Smooth muscle cell (in vitro differentiated cells): ENCODE results near the gene ST3GAL5. TPM values are rescaled to one million over a fixed set of nuclear protein-coding genes. Genes with fewer than 3 reads are reported as not detected.

Experiments used
- DNase-seq: peaks from one replicate; lab custom pipeline; 2025; ENCODE audit not compliant: unreplicated experiment; lab: John Stamatoyannopoulos, UW
- H2AFZ ChIP-seq: fragments of 200-600 bp; sonication (generic); 2 replicates; pipeline ENCODE4 v1.6.0; 2016; ENCODE audit warnings: antibody characterized with exemption, low read depth, mild to moderate bottlenecking
- H3F3A ChIP-seq: fragments of 200-600 bp; sonication (generic); 2 replicates; pipeline ENCODE4 v1.6.0; 2017; ENCODE audit warnings: antibody characterized with exemption, low read depth
- H3K27ac ChIP-seq: fragments of 200-600 bp; sonication (generic); 2 replicates; pipeline ENCODE4 v1.5.1; 2016; ENCODE audit warnings: low read depth, mild to moderate bottlenecking
- H3K27me3 ChIP-seq: fragments of 200-600 bp; sonication (generic); 2 replicates; pipeline ENCODE4 v1.6.1; 2016; ENCODE audit warnings: low read depth, mild to moderate bottlenecking
- H3K36me3 ChIP-seq: fragments of 200-600 bp; sonication (generic); 2 replicates; pipeline ENCODE4 v1.5.1; 2016; ENCODE audit warnings: low read depth
- H3K4me1 ChIP-seq: fragments of 200-600 bp; sonication (generic); 2 replicates; pipeline ENCODE4 v1.5.1; 2016; ENCODE audit warnings: low read depth
- H3K4me2 ChIP-seq: fragments of 200-600 bp; sonication (generic); 2 replicates; pipeline ENCODE4 v1.6.0; 2016; ENCODE audit warnings: mild to moderate bottlenecking
- H3K4me3 ChIP-seq: fragments of 200-600 bp; sonication (generic); 2 replicates; pipeline ENCODE4 v1.5.1; 2016; ENCODE audit warnings: mild to moderate bottlenecking
- H3K79me2 ChIP-seq: fragments of 200-600 bp; sonication (generic); 2 replicates; pipeline ENCODE4 v1.6.0; 2016; ENCODE audit warnings: low read depth, mild to moderate bottlenecking
- H3K9ac ChIP-seq: fragments of 200-600 bp; sonication (generic); 2 replicates; pipeline ENCODE4 v1.6.0; 2016; ENCODE audit warnings: low read depth
- H3K9me3 ChIP-seq: fragments of 200-600 bp; sonication (generic); replicated peaks from 2 replicates; pipeline ENCODE4 v1.5.1; 2016; ENCODE audit warnings: low read depth
- H4K20me1 ChIP-seq: fragments of 200-600 bp; sonication (generic); 2 replicates; pipeline ENCODE4 v1.6.0; 2016; ENCODE audit warnings: low read depth
- WGBS: methylation state at CpG from one replicate; pipeline ENCODE4 v1.1.7; 2016; ENCODE audit warnings: low lambda C conversion rate; 5-methylcytosine and 5-hydroxymethylcytosine counted together
- polyA plus RNA-seq: library from polyadenylated mRNA; unstranded; fragments of >200 nt; fragmentation: Nextera tagmentation; extraction: Ambion mirVana; gene quantifications from 2 replicates; pipeline ENCODE4 v1.2.1, GENCODE V29; 2016
- small RNA-seq: library from RNA; depleted of rRNA; stranded (forward); fragments of <200 nt; gene quantifications from one replicate; pipeline ENCODE3, GENCODE V24; 2014
- total RNA-seq: library from RNA; depleted of rRNA; stranded (reverse); fragments of >200 nt; gene quantifications from 2 replicates; pipeline ENCODE4 v1.2.3, GENCODE V29; 2014
- TF ChIP-seq, protein P1 (sequence below): fragments of 200-600 bp; sonication (generic); IDR thresholded peaks from 2 replicates; pipeline ENCODE4 v1.5.1; 2017; ENCODE audit warnings: borderline replicate concordance, mild to moderate bottlenecking, antibody characterized with exemption; ENCODE audit not compliant: insufficient read depth, poor library complexity, severe bottlenecking

The ST3GAL5 gene
- total and polyA plus RNA-seq, 2 experiments from 2014 or later = 10.9 to 26.4 TPM

DNA sequence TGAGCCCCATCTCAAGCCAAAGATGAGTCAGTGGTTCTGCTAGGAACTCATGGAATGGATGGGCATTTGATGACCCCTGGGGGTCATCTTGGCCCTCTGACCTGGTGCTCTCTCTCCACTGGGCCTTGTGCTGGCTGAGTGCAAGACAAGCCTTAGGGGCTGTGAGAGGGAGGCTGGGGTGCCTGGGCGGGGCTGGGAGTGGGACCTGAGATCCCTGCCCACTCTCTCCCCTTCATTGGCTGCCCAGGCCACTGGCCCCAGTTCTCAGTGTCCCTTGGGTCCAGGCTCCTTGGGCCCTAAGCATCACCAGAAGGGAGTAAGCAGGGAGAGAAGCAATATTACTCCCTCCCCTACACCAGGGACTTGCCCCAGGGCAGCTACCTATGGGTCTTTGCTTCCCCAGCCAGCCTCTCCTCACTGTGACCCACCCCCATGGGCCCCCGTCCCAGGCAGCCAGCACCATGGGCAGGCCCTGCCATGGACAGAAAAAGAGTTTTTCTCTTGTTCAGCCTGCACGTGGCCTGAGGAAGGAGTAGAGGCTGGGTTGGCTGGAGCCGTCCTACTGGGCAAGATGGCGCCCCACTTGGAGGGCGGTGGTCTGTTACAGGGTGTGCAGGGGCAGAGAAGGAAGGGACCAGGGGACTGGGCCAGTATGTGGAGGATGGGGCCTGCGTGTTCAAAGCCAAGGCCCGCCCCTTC, 101.4 kb downstream of the ST3GAL5 start:
- Histone ChIP-seq H3K4me2 (no peak overlapping the region), H3K9ac (no peak overlapping the region), H3K27ac (no peak overlapping the region), H3K27me3 (no peaks in the 10 kb centered on the region), H3K9me3 (no peaks in the 10 kb centered on the region), H3K4me3 (no peak overlapping the region), H3K36me3 (no peaks in the 10 kb centered on the region), H3F3A (no peaks in the 10 kb centered on the region), H3K4me1 (no peaks in the 10 kb centered on the region), H3K79me2 (no peaks in the 10 kb centered on the region), H4K20me1 (no peaks in the 10 kb centered on the region), H2AFZ (no peak overlapping the region)
- TF ChIP-seq, protein P1, sequence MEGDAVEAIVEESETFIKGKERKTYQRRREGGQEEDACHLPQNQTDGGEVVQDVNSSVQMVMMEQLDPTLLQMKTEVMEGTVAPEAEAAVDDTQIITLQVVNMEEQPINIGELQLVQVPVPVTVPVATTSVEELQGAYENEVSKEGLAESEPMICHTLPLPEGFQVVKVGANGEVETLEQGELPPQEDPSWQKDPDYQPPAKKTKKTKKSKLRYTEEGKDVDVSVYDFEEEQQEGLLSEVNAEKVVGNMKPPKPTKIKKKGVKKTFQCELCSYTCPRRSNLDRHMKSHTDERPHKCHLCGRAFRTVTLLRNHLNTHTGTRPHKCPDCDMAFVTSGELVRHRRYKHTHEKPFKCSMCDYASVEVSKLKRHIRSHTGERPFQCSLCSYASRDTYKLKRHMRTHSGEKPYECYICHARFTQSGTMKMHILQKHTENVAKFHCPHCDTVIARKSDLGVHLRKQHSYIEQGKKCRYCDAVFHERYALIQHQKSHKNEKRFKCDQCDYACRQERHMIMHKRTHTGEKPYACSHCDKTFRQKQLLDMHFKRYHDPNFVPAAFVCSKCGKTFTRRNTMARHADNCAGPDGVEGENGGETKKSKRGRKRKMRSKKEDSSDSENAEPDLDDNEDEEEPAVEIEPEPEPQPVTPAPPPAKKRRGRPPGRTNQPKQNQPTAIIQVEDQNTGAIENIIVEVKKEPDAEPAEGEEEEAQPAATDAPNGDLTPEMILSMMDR = no peak
- DNase-seq = no peak
- 97% methylated on average over 8 of the region's 8 CpGs for WGBS

Small RNA genes lying within 50 kb of the gene (small RNA-seq; reads per million reads assigned to genes)
- gene RN7SKP83 = not detected

Other genes with a start within 250 kb of the ST3GAL5 start
- gene SFTPB, start 220.8 kb downstream of the ST3GAL5 start, total RNA-seq = not detected in 2 replicates
- not detected in 2 replicates for gene SFTPB, start 220.8 kb downstream of the ST3GAL5 start, polyA plus RNA-seq
- not detected in 2 replicates for gene GNLY, start 194.6 kb downstream of the ST3GAL5 start, total RNA-seq
- not detected in 2 replicates for gene GNLY, start 194.6 kb downstream of the ST3GAL5 start, polyA plus RNA-seq
- 5.2 and 6.5 TPM in 2 replicates for gene ATOH8, start 135.0 kb downstream of the ST3GAL5 start, total RNA-seq
- gene ATOH8, start 135.0 kb downstream of the ST3GAL5 start, polyA plus RNA-seq = 4.6 and 5.2 TPM in 2 replicates
- gene POLR1A, start 216.9 kb upstream of the ST3GAL5 start, total RNA-seq = 12.2 and 20.8 TPM in 2 replicates
- 4.9 and 6.0 TPM in 2 replicates for gene POLR1A, start 216.9 kb upstream of the ST3GAL5 start, polyA plus RNA-seq
- gene PTCD3, start 217.2 kb upstream of the ST3GAL5 start, total RNA-seq = 78.7 and 147 TPM in 2 replicates
- 42.2 and 58.7 TPM in 2 replicates for gene PTCD3, start 217.2 kb upstream of the ST3GAL5 start, polyA plus RNA-seq